Neuronal stem cell (in vitro differentiated cells): ENCODE data around the gene UBAC1.
"Not testable (repeated sequence)": the region's sequence is repeated elsewhere in the genome, so short reads cannot be mapped to it uniquely, and the experiment has no call there.

Source experiments
- DNase-seq: peaks from one replicate; pipeline ENCODE4 v3.0.0-alpha.2; 2013; ENCODE audit warnings: low spot score
- H2AFZ ChIP-seq: one replicate; pipeline ENCODE4 v1.6.1; 2013; ENCODE audit warnings: mild to moderate bottlenecking, low read length, inconsistent platforms
- H2AK5ac ChIP-seq: 2 replicates; pipeline ENCODE4 v1.6.1; 2013; ENCODE audit warnings: low read depth, mild to moderate bottlenecking, inconsistent platforms, low read length, moderate library complexity, mixed read lengths
- H2BK120ac ChIP-seq: 2 replicates; pipeline ENCODE4 v1.6.1; 2013; ENCODE audit warnings: low read depth, mild to moderate bottlenecking, inconsistent platforms, low read length, moderate library complexity, mixed read lengths
- H2BK12ac ChIP-seq: one replicate; pipeline ENCODE4 v1.6.1; 2013; ENCODE audit warnings: low read length, inconsistent platforms
- H2BK15ac ChIP-seq: 2 replicates; pipeline ENCODE4 v1.6.1; 2013; ENCODE audit warnings: mild to moderate bottlenecking, low read length, inconsistent platforms, mixed read lengths
- H2BK5ac ChIP-seq: one replicate; pipeline ENCODE4 v1.6.1; 2013; ENCODE audit warnings: inconsistent platforms, mild to moderate bottlenecking, low read length, moderate library complexity
- H3K14ac ChIP-seq: one replicate; pipeline ENCODE4 v1.6.1; 2013; ENCODE audit warnings: low read length, inconsistent platforms
- H3K18ac ChIP-seq: 2 replicates; pipeline ENCODE4 v1.6.1; 2013; ENCODE audit warnings: low read length, inconsistent platforms
- H3K23ac ChIP-seq: 2 replicates; pipeline ENCODE4 v1.6.1; 2013; ENCODE audit warnings: low read depth, mild to moderate bottlenecking, mixed read lengths, low read length, inconsistent platforms; ENCODE audit not compliant: poor library complexity
- H3K27ac ChIP-seq: replicated peaks from 3 replicates; pipeline ENCODE4 v1.5.1; 2013; ENCODE audit warnings: low read length, inconsistent platforms
- H3K27me3 ChIP-seq, 3 experiments: 2 replicates each; pipeline ENCODE4 v1.6.1; 2013; ENCODE audit warnings: low read length in 3 of 3, mild to moderate bottlenecking in 2 of 3, inconsistent platforms in 1 of 3, low read depth in 1 of 3, mixed read lengths in 1 of 3, moderate library complexity in 1 of 3; ENCODE audit not compliant: control insufficient read depth in 3 of 3, insufficient read depth in 3 of 3
- H3K36me3 ChIP-seq, 2 donors: replicated peaks in 1 of 2; 2 replicates each; pipeline ENCODE4 v1.6.1; 2013; ENCODE audit warnings: low read length in 2 of 2; ENCODE audit not compliant: control insufficient read depth in 2 of 2, insufficient read depth in 2 of 2
- H3K4ac ChIP-seq: 2 replicates; pipeline ENCODE4 v1.6.1; 2013; ENCODE audit warnings: inconsistent platforms, mild to moderate bottlenecking, low read length, moderate library complexity
- H3K4me1 ChIP-seq, 2 donors: 1 replicate in 1 of 2; 2 replicates in 1 of 2; pipeline ENCODE4 v1.6.1; 2013; ENCODE audit warnings: low read length in 2 of 2, low read depth in 1 of 2; ENCODE audit not compliant: control insufficient read depth in 2 of 2, insufficient read depth in 1 of 2
- H3K4me2 ChIP-seq: one replicate; pipeline ENCODE4 v1.6.1; 2013; ENCODE audit warnings: mild to moderate bottlenecking, low read length, inconsistent platforms; ENCODE audit not compliant: insufficient read depth, poor library complexity, severe bottlenecking
- H3K4me3 ChIP-seq, 2 donors: 2 replicates each; pipeline ENCODE4 v1.5.1; 2013; ENCODE audit warnings: low read length in 2 of 2, mild to moderate bottlenecking in 2 of 2, inconsistent platforms in 1 of 2, moderate library complexity in 1 of 2
- H3K79me1 ChIP-seq: one replicate; pipeline ENCODE4 v1.6.1; 2013; ENCODE audit warnings: low read depth, mild to moderate bottlenecking, inconsistent platforms, low read length, moderate library complexity
- H3K9ac ChIP-seq: one replicate; pipeline ENCODE4 v1.6.1; 2013; ENCODE audit warnings: mild to moderate bottlenecking, low read depth, low read length, inconsistent platforms; ENCODE audit not compliant: poor library complexity
- H3K9me3 ChIP-seq, 2 donors: replicated peaks in 1 of 2; 2 replicates each; pipeline versions ENCODE3 to v1.6.1; 2013; ENCODE audit warnings: low read length in 2 of 2, mild to moderate bottlenecking in 2 of 2, inconsistent platforms in 1 of 2, low read depth in 1 of 2, mixed read lengths in 1 of 2, moderate library complexity in 1 of 2; ENCODE audit not compliant: control insufficient read depth in 2 of 2, insufficient read depth in 1 of 2
- H4K8ac ChIP-seq: one replicate; pipeline ENCODE4 v1.6.1; 2013; ENCODE audit warnings: low read depth, mild to moderate bottlenecking, inconsistent platforms, low read length, moderate library complexity
- H4K91ac ChIP-seq: one replicate; pipeline ENCODE4 v1.6.1; 2013; ENCODE audit warnings: low read length, low read depth, mild to moderate bottlenecking, inconsistent platforms; ENCODE audit not compliant: poor library complexity
- WGBS, 2 donors: extraction: QIAGEN DNeasy Blood & Tissue Kit; methylation state at CpG; one replicate each; pipeline ENCODE4 v1.1.7; 2013; ENCODE audit warnings: missing lambda C conversion rate in 2 of 2, mixed read lengths in 1 of 2; ENCODE audit not compliant: insufficient read length in 2 of 2, insufficient replicate concordance in 1 of 2; ENCODE audit errors: extremely low coverage in 2 of 2; 5-methylcytosine and 5-hydroxymethylcytosine counted together

The UBAC1 gene

GRCh38 chr9:135948446-135948845, 12.7 kb downstream of the UBAC1 start:
- H3K36me3 ChIP-seq: peaks cover 38 to 87% of the 10 kb centered on the region in 2 donors

GRCh38 chr9:135947582-135947981, 13.6 kb downstream of the UBAC1 start:
- Histone ChIP-seq H3K4me3 (no peak overlapping the region), H3K27ac (no peak overlapping the region), H3K4ac (no peak overlapping the region), H3K27me3 (no peaks in the 10 kb centered on the region), H3K36me3 (peaks cover 34 to 86% of the 10 kb centered on the region in 2 donors), H2BK120ac (no peak overlapping the region), H3K23ac (no peak overlapping the region), H2AK5ac (no peak overlapping the region), H3K79me1 (peaks cover 6% of the 10 kb centered on the region), H2BK15ac (no peak overlapping the region), H3K4me1 (peaks cover 5 to 8% of the 10 kb centered on the region in 2 donors), H3K14ac (no peak overlapping the region), H3K9ac (no peak overlapping the region), H3K18ac (no peak overlapping the region), H3K9me3 (no peaks in the 10 kb centered on the region), H4K91ac (no peak overlapping the region), H2BK12ac (no peak overlapping the region), H3K4me2 (no peak overlapping the region), H2BK5ac (no peak overlapping the region), H4K8ac (no peak overlapping the region), H2AFZ (no peak overlapping the region)
- WGBS, 2 donors: no CpG with 5 or more reads among the region's 18 CpGs
- no peak for DNase-seq

More at GRCh38 chr9:135948446-135948845, 12.7 kb downstream of the UBAC1 start:
- H2BK12ac ChIP-seq: no peak overlapping the region
- H2BK120ac ChIP-seq: no peak overlapping the region
- WGBS, 2 donors: no CpG with 5 or more reads among the region's 11 CpGs
- no peak overlapping the region for H4K8ac ChIP-seq
- no peak overlapping the region for H2AFZ ChIP-seq
- no peak overlapping the region for H2BK5ac ChIP-seq
- no peak overlapping the region for H2AK5ac ChIP-seq
- no peak overlapping the region for H3K4me3 ChIP-seq
- H4K91ac ChIP-seq: no peak overlapping the region
- no peak for DNase-seq
- H3K23ac ChIP-seq: peak overlapping the region; percentile 85
- H3K4me2 ChIP-seq: no peak overlapping the region
- H3K27me3 ChIP-seq: no peaks in the 10 kb centered on the region
- H3K27ac ChIP-seq: no peak overlapping the region
- H3K18ac ChIP-seq: peak overlapping the region; percentile 17
- peaks cover 6% of the 10 kb centered on the region for H3K79me1 ChIP-seq
- no peak overlapping the region for H2BK15ac ChIP-seq
- no peak overlapping the region for H3K4ac ChIP-seq
- no peaks in the 10 kb centered on the region for H3K9me3 ChIP-seq
- H3K4me1 ChIP-seq: peaks cover 5 to 8% of the 10 kb centered on the region in 2 donors
- H3K14ac ChIP-seq: no peak overlapping the region
- H3K9ac ChIP-seq: peak overlapping the region; percentile 44

- H3K27me3 ChIP-seq, H3K18ac ChIP-seq, H3K79me1 ChIP-seq, H3K4me1 ChIP-seq, H3K4me3 ChIP-seq, H2AFZ ChIP-seq, H4K91ac ChIP-seq, H3K4ac ChIP-seq, H2BK12ac ChIP-seq, H3K23ac ChIP-seq, H3K9me3 ChIP-seq, H3K9ac ChIP-seq, H3K4me2 ChIP-seq, H3K27ac ChIP-seq, DNase-seq, H2AK5ac ChIP-seq, H2BK15ac ChIP-seq, H4K8ac ChIP-seq, H3K14ac ChIP-seq, H2BK5ac ChIP-seq, H2BK120ac ChIP-seq: not testable (repeated sequence)
- WGBS, 2 donors: no CpG with 5 or more reads among the region's 19 CpGs
- peaks cover 31 to 86% of the 10 kb centered on the region in 2 donors for H3K36me3 ChIP-seq
Measured at GRCh38 chr9:135947105-135947504, 14.1 kb downstream of the UBAC1 start.

GRCh38 chr9:135946392-135946994, 14.7 kb downstream of the UBAC1 start:
- no peak overlapping the region for H2BK15ac ChIP-seq
- peak overlapping the region; percentile 15 for H3K9ac ChIP-seq
- no peaks in the 10 kb centered on the region for H3K9me3 ChIP-seq
- no peak overlapping the region for H3K4ac ChIP-seq
- H3K18ac ChIP-seq: no peak overlapping the region
- H3K14ac ChIP-seq: no peak overlapping the region
- no peak overlapping the region for H4K8ac ChIP-seq
- no peak overlapping the region for H3K4me2 ChIP-seq
- H3K4me1 ChIP-seq: no peaks in the 10 kb centered on the region
- no CpG with 5 or more reads among the region's 14 CpGs for WGBS, 2 donors
- no peak overlapping the region for H3K27ac ChIP-seq
- H2AFZ ChIP-seq: no peak overlapping the region
- H3K36me3 ChIP-seq: peaks cover 34 to 88% of the 10 kb centered on the region in 2 donors
- no peak overlapping the region for H4K91ac ChIP-seq
- H2AK5ac ChIP-seq: no peak overlapping the region
- DNase-seq: no peak
- no peak overlapping the region for H2BK5ac ChIP-seq
- H3K79me1 ChIP-seq: peaks cover 6% of the 10 kb centered on the region
- no peak overlapping the region for H3K23ac ChIP-seq
- no peak overlapping the region for H2BK12ac ChIP-seq
- H2BK120ac ChIP-seq: no peak overlapping the region
- H3K27me3 ChIP-seq: no peaks in the 10 kb centered on the region
- H3K4me3 ChIP-seq: no peak overlapping the region
